ENCODE data around the gene LHPP.

LHPP gene

DNA sequence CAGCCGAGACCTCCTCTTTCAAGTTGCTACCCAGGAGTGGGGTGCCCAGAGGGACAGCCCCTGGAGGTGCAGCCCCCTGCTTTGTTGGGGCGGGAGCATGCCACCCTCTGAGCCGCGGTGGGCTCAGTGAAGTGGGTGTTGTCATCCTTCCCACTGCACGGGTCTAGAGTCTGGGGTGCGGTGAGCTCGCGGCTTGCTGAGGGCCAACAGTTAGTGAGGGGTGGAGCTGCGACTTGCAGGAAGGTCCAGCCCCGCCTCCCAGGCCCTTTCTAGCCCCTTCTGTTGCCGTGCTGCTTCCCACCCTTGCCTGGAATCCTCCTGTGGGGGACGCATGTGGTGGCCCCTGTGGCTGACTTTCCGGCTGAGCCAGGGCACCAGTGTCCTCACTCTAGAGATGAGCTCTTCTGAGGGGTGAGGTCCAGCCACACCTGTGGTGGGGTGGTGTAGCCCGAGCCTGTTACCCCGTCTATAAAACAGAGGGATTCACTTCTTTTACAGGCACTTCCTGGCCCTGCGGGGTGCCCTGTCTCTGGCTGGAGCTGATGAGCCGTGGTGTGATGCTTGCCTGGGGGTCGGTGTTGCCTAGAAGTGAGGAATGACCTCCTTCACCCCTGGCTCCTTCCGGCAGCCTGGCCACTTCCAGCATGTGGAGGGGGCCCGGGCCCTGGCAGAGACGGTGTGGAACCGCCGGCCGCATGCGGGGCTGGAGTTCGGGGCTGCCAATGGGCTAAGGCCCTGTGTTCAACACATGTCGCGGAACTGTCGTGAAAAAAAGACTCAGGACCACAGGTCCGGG, 154.6 kb downstream of the LHPP start:
- H4K20me1 ChIP-seq (ENCODE audit: insufficient read depth) = no peaks in the 10 kb centered on the region
- no peaks in the 10 kb centered on the region for H3K36me3 ChIP-seq (ENCODE audit: insufficient read depth)
- TF ChIP-seq, protein P1, sequence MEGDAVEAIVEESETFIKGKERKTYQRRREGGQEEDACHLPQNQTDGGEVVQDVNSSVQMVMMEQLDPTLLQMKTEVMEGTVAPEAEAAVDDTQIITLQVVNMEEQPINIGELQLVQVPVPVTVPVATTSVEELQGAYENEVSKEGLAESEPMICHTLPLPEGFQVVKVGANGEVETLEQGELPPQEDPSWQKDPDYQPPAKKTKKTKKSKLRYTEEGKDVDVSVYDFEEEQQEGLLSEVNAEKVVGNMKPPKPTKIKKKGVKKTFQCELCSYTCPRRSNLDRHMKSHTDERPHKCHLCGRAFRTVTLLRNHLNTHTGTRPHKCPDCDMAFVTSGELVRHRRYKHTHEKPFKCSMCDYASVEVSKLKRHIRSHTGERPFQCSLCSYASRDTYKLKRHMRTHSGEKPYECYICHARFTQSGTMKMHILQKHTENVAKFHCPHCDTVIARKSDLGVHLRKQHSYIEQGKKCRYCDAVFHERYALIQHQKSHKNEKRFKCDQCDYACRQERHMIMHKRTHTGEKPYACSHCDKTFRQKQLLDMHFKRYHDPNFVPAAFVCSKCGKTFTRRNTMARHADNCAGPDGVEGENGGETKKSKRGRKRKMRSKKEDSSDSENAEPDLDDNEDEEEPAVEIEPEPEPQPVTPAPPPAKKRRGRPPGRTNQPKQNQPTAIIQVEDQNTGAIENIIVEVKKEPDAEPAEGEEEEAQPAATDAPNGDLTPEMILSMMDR (conservative IDR thresholded peaks at IDR 0.05; ENCODE audit: low read depth, low read length) = no peak
- no peak overlapping the region for H3K4me2 ChIP-seq
- H3K79me2 ChIP-seq (ENCODE audit: insufficient read depth, low read depth) = no peaks in the 10 kb centered on the region
- no peak overlapping the region for H2AFZ ChIP-seq (ENCODE audit: low read depth)
- H3K4me3 ChIP-seq (IDR thresholded peaks at IDR 0.05; ENCODE audit: insufficient read depth, low read depth, low read length) = no peak overlapping the region
- no peak overlapping the region for H3K9ac ChIP-seq
- H3K4me1 ChIP-seq (ENCODE audit: low read depth, poor library complexity, severe bottlenecking) = peaks cover 25% of the 10 kb centered on the region
- no peak overlapping the region for H3K27ac ChIP-seq
- H3K27me3 ChIP-seq (ENCODE audit: insufficient read depth, low read depth) = no peaks in the 10 kb centered on the region

DNA sequence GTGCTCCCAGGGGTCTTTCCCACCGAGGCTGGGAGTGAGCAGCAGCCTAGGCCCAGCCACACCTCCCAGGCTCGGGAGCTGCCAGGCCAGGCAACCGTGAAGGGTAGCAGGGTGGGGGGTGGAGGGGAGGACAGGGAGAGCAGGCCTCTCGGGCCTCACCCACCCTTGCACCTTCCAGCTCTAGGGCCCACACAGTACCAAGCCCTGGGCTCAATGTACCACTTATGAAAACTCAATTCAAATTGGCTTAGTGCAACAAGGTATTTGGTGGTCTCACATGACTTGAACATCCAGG, 155.2 kb downstream of the LHPP start:
- H3K27ac ChIP-seq = no peak overlapping the region
- no peak overlapping the region for H3K9ac ChIP-seq
- no peaks in the 10 kb centered on the region for H3K27me3 ChIP-seq (ENCODE audit: insufficient read depth, low read depth)
- no peak overlapping the region for H2AFZ ChIP-seq (ENCODE audit: low read depth)
- no peaks in the 10 kb centered on the region for H3K79me2 ChIP-seq (ENCODE audit: insufficient read depth, low read depth)
- peaks cover 25% of the 10 kb centered on the region for H3K4me1 ChIP-seq (ENCODE audit: low read depth, poor library complexity, severe bottlenecking)
- H4K20me1 ChIP-seq (ENCODE audit: insufficient read depth) = no peaks in the 10 kb centered on the region
- H3K4me3 ChIP-seq (IDR thresholded peaks at IDR 0.05; ENCODE audit: insufficient read depth, low read depth, low read length) = no peak overlapping the region
- TF ChIP-seq, protein P1 (conservative IDR thresholded peaks at IDR 0.05; ENCODE audit: low read depth, low read length) = no peak
- no peaks in the 10 kb centered on the region for H3K36me3 ChIP-seq (ENCODE audit: insufficient read depth)
- no peak overlapping the region for H3K4me2 ChIP-seq

- H3K4me1 ChIP-seq (ENCODE audit: low read depth, poor library complexity, severe bottlenecking) = peaks cover 16% of the 10 kb centered on the region
- H3K4me2 ChIP-seq = no peak overlapping the region
Measured at GRCh38 chr10:124618470-124619073, 156.9 kb downstream of the LHPP start.

DNA sequence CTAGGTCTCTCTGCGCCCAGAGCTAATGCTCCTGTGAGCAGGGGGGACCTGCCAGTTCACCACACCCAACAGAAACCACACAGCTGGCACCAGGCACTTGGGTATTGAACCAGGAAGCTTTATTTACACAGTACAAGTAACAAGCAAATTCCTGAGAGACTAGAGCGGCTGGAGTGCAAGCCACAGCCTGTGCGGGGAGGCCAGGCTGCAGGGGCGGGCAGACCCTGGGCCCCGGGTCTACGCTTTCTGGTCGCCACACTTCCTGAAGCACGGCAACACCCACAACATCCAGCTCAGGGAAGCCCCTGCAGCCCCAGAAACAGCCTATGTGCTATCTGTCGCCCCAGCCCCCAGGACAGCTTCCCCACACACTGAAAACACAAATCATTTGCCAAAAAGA, 157.6 kb downstream of the LHPP start:
- Histone ChIP-seq H3K27ac (no peak overlapping the region), H2AFZ (ENCODE audit: low read depth) (no peak overlapping the region)

More at GRCh38 chr10:124618470-124619073, 156.9 kb downstream of the LHPP start:
- H3K4me3 ChIP-seq (IDR thresholded peaks at IDR 0.05; ENCODE audit: insufficient read depth, low read depth, low read length) = no peak overlapping the region
- no peaks in the 10 kb centered on the region for H3K27me3 ChIP-seq (ENCODE audit: insufficient read depth, low read depth)
- no peak overlapping the region for H2AFZ ChIP-seq (ENCODE audit: low read depth)
- H3K79me2 ChIP-seq (ENCODE audit: insufficient read depth, low read depth) = no peaks in the 10 kb centered on the region
- TF ChIP-seq, protein P1 (conservative IDR thresholded peaks at IDR 0.05; ENCODE audit: low read depth, low read length) = no peak
- no peaks in the 10 kb centered on the region for H4K20me1 ChIP-seq (ENCODE audit: insufficient read depth)
- H3K36me3 ChIP-seq (ENCODE audit: insufficient read depth) = no peaks in the 10 kb centered on the region
- no peak overlapping the region for H3K27ac ChIP-seq
- H3K9ac ChIP-seq = no peak overlapping the region

More for the DNA sequence above, 157.6 kb downstream of the LHPP start:
- H3K27me3 ChIP-seq (ENCODE audit: insufficient read depth, low read depth) = no peaks in the 10 kb centered on the region
- no peaks in the 10 kb centered on the region for H3K79me2 ChIP-seq (ENCODE audit: insufficient read depth, low read depth)
- peaks cover 10% of the 10 kb centered on the region for H3K4me1 ChIP-seq (ENCODE audit: low read depth, poor library complexity, severe bottlenecking)
- H3K4me3 ChIP-seq (IDR thresholded peaks at IDR 0.05; ENCODE audit: insufficient read depth, low read depth, low read length) = no peak overlapping the region
- TF ChIP-seq, protein P1 (conservative IDR thresholded peaks at IDR 0.05; ENCODE audit: low read depth, low read length) = no peak
- H3K4me2 ChIP-seq = no peak overlapping the region
- no peak overlapping the region for H3K9ac ChIP-seq
- no peaks in the 10 kb centered on the region for H3K36me3 ChIP-seq (ENCODE audit: insufficient read depth)
- H4K20me1 ChIP-seq (ENCODE audit: insufficient read depth) = no peaks in the 10 kb centered on the region
